Ovary (tissue), 9 donors: ENCODE measurements around the gene HNRNPAB. TPM values are rescaled to one million over a fixed set of nuclear protein-coding genes. Genes with fewer than 3 reads are reported as not detected.

ENCODE experiments used
- DNase-seq, 5 donors: peaks; one replicate each; pipeline ENCODE4 v3.0.0-alpha.2; 2019 to 2020
- H3K27ac ChIP-seq, 2 donors: fragments of 200-600 bp; one replicate each; pipeline versions ENCODE4 v1.5.1 to v1.8.0; 2019 to 2022
- H3K27me3 ChIP-seq: fragments of 200-600 bp; one replicate; pipeline ENCODE4 v1.8.0; 2022
- H3K36me3 ChIP-seq: fragments of 200-600 bp; sonication (generic); one replicate; pipeline ENCODE4 v1.5.1; 2019
- H3K4me1 ChIP-seq: one replicate; pipeline ENCODE4 v1.8.1; 2013; ENCODE audit warnings: mild to moderate bottlenecking, moderate library complexity; ENCODE audit not compliant: insufficient read depth
- H3K4me3 ChIP-seq: fragments of 200-600 bp; sonication (generic); one replicate; pipeline ENCODE4 v1.5.1; 2017
- H3K9me3 ChIP-seq, 2 donors: fragments of 200-600 bp in 1 of 2; sonication (generic) in 1 of 2; one replicate each; pipeline versions ENCODE4 v1.5.1 to v1.8.1; 2013 to 2019; ENCODE audit warnings: mild to moderate bottlenecking in 1 of 2, moderate library complexity in 1 of 2
- EP300 ChIP-seq: sonication (generic); formaldehyde crosslinking; IDR thresholded peaks from one replicate; pipeline ENCODE4 v1.6.1; 2017; ENCODE audit warnings: antibody characterized with exemption
- POLR2A ChIP-seq: fragments of 450-650 bp; IDR thresholded peaks from one replicate; pipeline ENCODE4 v1.6.1; 2017; ENCODE audit warnings: antibody characterized with exemption, mild to moderate bottlenecking, moderate library complexity
- WGBS, 3 donors: extraction: QIAGEN DNeasy Blood & Tissue Kit in 1 of 3; methylation state at CpG; one replicate each; pipeline versions ENCODE4 v1.1.5 to v1.1.7; 2013 to 2017; 5-methylcytosine and 5-hydroxymethylcytosine counted together
- intact Hi-C, 4 donors: fragments of 100-400 bp; cut with DNase I; formaldehyde crosslinking; loops; one replicate each; pipeline versions ENCODE4 v1.11.0 to v1.15.1; 2022 to 2023
- polyA plus RNA-seq, 2 donors: library from polyadenylated mRNA; stranded (reverse); fragments of 200-250 nt in 1 of 2; fragments of 350-450 nt in 1 of 2; fragmentation: Illumina TruSeq in 1 of 2; extraction: RNeasy Lipid Tissue Mini Kit (QIAGEN cat#74804) in 1 of 2; gene quantifications; one replicate each; pipeline ENCODE4 v1.2.3, GENCODE V29; 2013 to 2014
- total RNA-seq, 7 donors: library from RNA; depleted of rRNA in 2 of 7; stranded (reverse); fragments of >200 nt in 2 of 7; fragmentation: NEBNext Ultra II Directional in 3 of 7; extraction: Animal tissue kit (Norgen Biotek cat#: 25700) in 3 of 7; gene quantifications; one replicate each; pipeline versions ENCODE4 v1.1.0 to v1.2.4, GENCODE V29; 2016 to 2023
- TF ChIP-seq, protein P1 (sequence below), 3 donors: fragments of 450-650 bp in 2 of 3; fragments of 200-600 bp in 1 of 3; IDR thresholded peaks; one replicate each; pipeline versions ENCODE4 v1.5.1 to v1.8.0; 2016 to 2022; ENCODE audit warnings: antibody characterized with exemption in 3 of 3, mild to moderate bottlenecking in 1 of 3
- donor health status: DM: no; HTN: no; CAD: no; lungs with moderate emphysema.
- donor health status: DM: no; HTN: no; CAD: no.
- donor health status: Bipolar disorder and iron deficiency.
- donor health status: DM: yes; HTN: yes; CAD: no.
- donor health status: DM: no; HTN: no; CAD: no.
- donor health status: DM: yes; HTN: yes; CAD: no.

HNRNPAB gene
- total and polyA plus RNA-seq, 9 donors, result 42.0 to 132 (median 102) TPM

DNA sequence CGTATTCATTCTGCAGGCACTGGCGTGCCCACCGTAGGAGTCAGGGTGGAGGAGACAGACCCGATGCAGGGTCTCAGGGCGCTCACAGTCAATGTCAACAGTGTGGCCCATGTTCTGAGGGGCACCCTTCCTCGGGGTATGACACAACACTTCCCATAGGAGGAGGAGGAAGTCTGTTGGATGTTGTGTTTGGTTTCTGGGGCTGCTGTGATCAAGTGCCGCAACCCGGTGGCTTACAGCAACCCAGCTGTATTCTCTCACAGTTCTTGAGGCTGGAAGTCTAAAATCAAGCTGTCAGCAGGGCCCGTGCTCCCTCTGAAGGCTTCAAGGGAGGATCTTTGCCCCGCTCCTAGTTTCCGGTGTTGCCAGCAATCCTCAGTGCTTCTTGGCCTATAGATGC, 5.6 kb upstream of the HNRNPAB start:
- intact Hi-C loops, result no loop called here
- H3K27me3 ChIP-seq, result no peaks in the 10 kb centered on the region
- no peak overlapping the region for H3K27ac ChIP-seq
- H3K4me3 ChIP-seq, result no peak overlapping the region
- 85 to 88% (median 85%) methylated on average over 11 of the region's 11 CpGs for WGBS, 3 donors
- TF ChIP-seq POLR2A (no peak), EP300 (no peak)
- TF ChIP-seq, protein P1, sequence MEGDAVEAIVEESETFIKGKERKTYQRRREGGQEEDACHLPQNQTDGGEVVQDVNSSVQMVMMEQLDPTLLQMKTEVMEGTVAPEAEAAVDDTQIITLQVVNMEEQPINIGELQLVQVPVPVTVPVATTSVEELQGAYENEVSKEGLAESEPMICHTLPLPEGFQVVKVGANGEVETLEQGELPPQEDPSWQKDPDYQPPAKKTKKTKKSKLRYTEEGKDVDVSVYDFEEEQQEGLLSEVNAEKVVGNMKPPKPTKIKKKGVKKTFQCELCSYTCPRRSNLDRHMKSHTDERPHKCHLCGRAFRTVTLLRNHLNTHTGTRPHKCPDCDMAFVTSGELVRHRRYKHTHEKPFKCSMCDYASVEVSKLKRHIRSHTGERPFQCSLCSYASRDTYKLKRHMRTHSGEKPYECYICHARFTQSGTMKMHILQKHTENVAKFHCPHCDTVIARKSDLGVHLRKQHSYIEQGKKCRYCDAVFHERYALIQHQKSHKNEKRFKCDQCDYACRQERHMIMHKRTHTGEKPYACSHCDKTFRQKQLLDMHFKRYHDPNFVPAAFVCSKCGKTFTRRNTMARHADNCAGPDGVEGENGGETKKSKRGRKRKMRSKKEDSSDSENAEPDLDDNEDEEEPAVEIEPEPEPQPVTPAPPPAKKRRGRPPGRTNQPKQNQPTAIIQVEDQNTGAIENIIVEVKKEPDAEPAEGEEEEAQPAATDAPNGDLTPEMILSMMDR (IDR thresholded peaks at IDR 0.05), result no peak
- H3K36me3 ChIP-seq, result no peaks in the 10 kb centered on the region
- H3K4me1 ChIP-seq, result no peaks in the 10 kb centered on the region
- H3K9me3 ChIP-seq, result no peaks in the 10 kb centered on the region
- DNase-seq, result no peak

DNA sequence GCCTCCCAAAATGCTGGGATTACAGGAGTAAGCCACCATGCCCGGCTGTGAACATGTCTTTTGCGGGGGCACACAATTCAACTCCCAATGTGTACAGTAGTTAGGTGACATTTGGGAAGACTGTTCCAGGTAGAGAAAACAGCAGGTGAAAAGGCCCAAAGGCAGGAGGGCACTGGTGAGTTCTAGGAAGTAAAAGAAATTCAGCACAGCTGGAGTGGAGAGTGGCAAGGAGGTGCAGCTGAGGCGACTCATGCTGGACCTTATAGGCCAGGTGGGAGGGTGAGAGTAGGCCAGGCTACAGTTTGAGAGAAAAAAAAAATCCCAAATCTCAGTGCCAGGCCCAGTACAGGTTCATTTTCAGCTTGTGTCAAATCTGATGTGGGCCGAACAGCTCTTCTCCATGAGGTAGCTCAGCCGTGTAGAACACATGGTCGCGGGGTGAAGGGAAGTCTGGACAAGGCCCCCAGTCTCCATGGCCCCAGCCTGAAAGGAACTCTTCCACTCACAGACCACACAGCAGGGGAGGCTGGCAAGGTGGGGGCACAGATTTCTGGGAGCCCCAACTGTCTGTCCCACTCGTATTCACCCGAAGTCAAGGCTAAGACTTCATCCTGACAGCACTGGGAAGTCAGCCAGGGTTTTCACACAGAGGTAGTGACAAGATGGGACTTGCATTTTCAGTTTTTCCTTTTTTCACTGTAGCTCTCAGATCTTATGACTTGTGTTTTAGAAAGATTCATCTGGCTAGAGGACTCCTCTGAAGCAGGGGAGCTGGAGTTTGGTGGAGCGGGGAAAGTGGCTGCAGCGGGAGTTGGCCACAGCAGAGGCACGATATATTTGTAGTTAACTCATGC, 4.5 kb upstream of the HNRNPAB start:
- WGBS, 3 donors, result 68 to 75% (median 69%) methylated on average over 12 of the region's 12 CpGs
- no peak overlapping the region for H3K27ac ChIP-seq
- TF ChIP-seq EP300, result no peak
- TF ChIP-seq, protein P1 (IDR thresholded peaks at IDR 0.05), result no peak
- TF ChIP-seq POLR2A, result no peak
- intact Hi-C loops, result no loop called here
- no peak overlapping the region for H3K4me3 ChIP-seq
- H3K36me3 ChIP-seq, result no peaks in the 10 kb centered on the region
- no peaks in the 10 kb centered on the region for H3K27me3 ChIP-seq
- DNase-seq, result no peak
- H3K4me1 ChIP-seq, result no peaks in the 10 kb centered on the region
- H3K9me3 ChIP-seq, result no peaks in the 10 kb centered on the region

DNA sequence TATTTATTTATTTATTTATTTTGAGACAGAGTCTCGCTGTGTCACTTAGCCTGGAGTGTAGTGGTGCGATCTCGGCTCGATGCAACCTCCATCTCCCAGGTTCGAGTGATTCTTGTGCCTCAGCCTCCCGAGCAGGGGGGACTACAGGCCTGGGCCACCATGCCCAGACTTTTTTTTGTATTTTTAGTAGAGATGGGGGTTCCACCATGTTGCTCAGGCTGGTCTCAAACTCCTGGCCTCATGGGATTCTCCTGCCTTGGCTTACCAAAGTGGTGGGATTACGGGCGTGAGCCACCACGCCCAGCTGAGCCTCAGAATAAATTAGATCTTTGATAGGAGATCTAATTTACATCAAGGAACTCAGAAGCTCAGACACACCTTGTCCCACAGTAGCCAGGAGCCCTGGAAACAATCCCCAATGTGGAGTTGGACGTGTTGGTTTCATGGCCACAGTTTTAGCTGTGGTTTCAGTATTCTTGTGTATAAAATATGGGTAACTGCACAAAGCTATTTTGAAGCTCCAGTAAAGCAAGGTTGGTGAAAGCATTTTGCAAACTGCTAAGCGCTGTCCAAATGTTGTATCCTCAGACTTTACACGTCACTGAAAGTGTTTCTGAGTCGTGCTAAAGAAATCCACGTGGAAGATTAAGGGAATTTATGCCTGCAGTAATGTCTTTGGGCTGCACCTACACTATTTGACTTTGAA, 3.0 kb upstream of the HNRNPAB start:
- no peak overlapping the region for H3K27ac ChIP-seq
- no peak for DNase-seq
- WGBS, 3 donors, result 83 to 87% (median 84%) methylated on average over 14 of the region's 14 CpGs
- H3K27me3 ChIP-seq, result no peaks in the 10 kb centered on the region
- H3K4me1 ChIP-seq, result peaks cover 8% of the 10 kb centered on the region
- no peak for TF ChIP-seq POLR2A
- TF ChIP-seq, protein P1 (IDR thresholded peaks at IDR 0.05), result no peak
- no peak for TF ChIP-seq EP300
- no peaks in the 10 kb centered on the region for H3K36me3 ChIP-seq
- intact Hi-C loops, result no loop called here
- no peak overlapping the region for H3K4me3 ChIP-seq
- H3K9me3 ChIP-seq, result no peaks in the 10 kb centered on the region

GRCh38 chr5:178201927-178202235, 2.5 kb upstream of the HNRNPAB start:
- Histone ChIP-seq H3K4me1 (peaks cover 8% of the 10 kb centered on the region), H3K4me3 (no peak overlapping the region), H3K36me3 (no peaks in the 10 kb centered on the region), H3K27ac (no peak overlapping the region), H3K27me3 (no peaks in the 10 kb centered on the region), H3K9me3 (no peaks in the 10 kb centered on the region)
- intact Hi-C loops, result no loop called here
- TF ChIP-seq POLR2A, result no peak
- 48 to 58% (median 48%) methylated on average over 2 of the region's 2 CpGs for WGBS, 3 donors
- no peak for DNase-seq

DNA sequence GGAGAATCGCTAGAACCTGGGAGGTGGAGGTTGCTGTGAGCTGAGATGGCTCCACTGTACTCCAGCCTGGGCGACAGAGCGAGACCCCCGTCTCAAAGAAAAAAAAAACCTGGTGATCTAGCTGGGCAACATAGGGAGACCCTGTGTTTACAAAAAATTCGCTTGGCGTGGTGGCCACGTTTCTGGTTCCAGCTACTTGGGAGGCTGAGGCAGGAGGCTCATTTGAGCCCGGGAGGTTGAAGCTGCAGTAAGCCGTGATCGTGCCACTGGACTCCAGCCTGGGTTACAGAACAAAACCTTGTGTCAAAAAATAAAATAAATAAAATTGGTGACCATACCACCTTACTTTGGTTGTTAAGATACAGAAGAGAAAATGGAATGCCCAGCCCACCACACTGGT, 1.8 kb upstream of the HNRNPAB start:
- no peak for DNase-seq
- no peak for TF ChIP-seq EP300
- TF ChIP-seq POLR2A, result no peak
- TF ChIP-seq, protein P1 (IDR thresholded peaks at IDR 0.05), result no peak
- Histone ChIP-seq H3K27me3 (no peaks in the 10 kb centered on the region), H3K4me3 (no peak overlapping the region), H3K27ac (no peak overlapping the region), H3K36me3 (no peaks in the 10 kb centered on the region), H3K4me1 (peaks cover 8% of the 10 kb centered on the region), H3K9me3 (no peaks in the 10 kb centered on the region)
- intact Hi-C loops, result no loop called here
- 92 to 95% (median 94%) methylated on average over 10 of the region's 10 CpGs for WGBS, 3 donors
